Glomerular endothelial cell (primary cell): ENCODE data around the gene RIN3. TPM values are rescaled to one million over a fixed set of nuclear protein-coding genes. Genes with fewer than 3 reads are reported as not detected.

Experiments
- DNase-seq: peaks from one replicate; pipeline ENCODE4 v3.0.0-alpha.2; 2011; ENCODE audit warnings: low read depth, low spot score; ENCODE audit errors: extremely low read depth
- total RNA-seq: library from RNA; depleted of rRNA; stranded (reverse); fragments of >200 nt; gene quantifications from 2 replicates; pipeline ENCODE4 v1.2.3, GENCODE V29; 2015

RIN3 gene
- total RNA-seq, 1 donor from 2014 or later = 51.1 TPM

GRCh38 chr14:92573761-92574498 lies 60.3 kb downstream of the RIN3 start:
- DNase-seq = no peak

GRCh38 chr14:92575061-92575747 lies 61.6 kb downstream of the RIN3 start:
- no peak for DNase-seq

- no peak for DNase-seq
These were observed 62.2 kb downstream of the RIN3 start for GRCh38 chr14:92575748-92576303.

- DNase-seq = no peak
These were observed 63.8 kb downstream of the RIN3 start for GRCh38 chr14:92577321-92577742.

- DNase-seq = no peak
These were observed 64.9 kb downstream of the RIN3 start for GRCh38 chr14:92578511-92578910.

- no peak for DNase-seq
These were observed 65.8 kb downstream of the RIN3 start for GRCh38 chr14:92579244-92579936.

GRCh38 chr14:92581206-92581605 lies 67.6 kb downstream of the RIN3 start:
- DNase-seq = no peak

- DNase-seq = no peak
These were observed 68.5 kb downstream of the RIN3 start for GRCh38 chr14:92581966-92582566.

- no peak for DNase-seq
These were observed 69.3 kb downstream of the RIN3 start for GRCh38 chr14:92582706-92583452.

- no peak for DNase-seq
These were observed 70.6 kb downstream of the RIN3 start for GRCh38 chr14:92584220-92584619.

- DNase-seq = no peak
These were observed 71.2 kb downstream of the RIN3 start for GRCh38 chr14:92584816-92585215.

- no peak for DNase-seq
These were observed 72.7 kb downstream of the RIN3 start for GRCh38 chr14:92585981-92586937.

- DNase-seq = no peak
These were observed 73.5 kb downstream of the RIN3 start for GRCh38 chr14:92586963-92587699.

GRCh38 chr14:92587700-92588085 lies 74.1 kb downstream of the RIN3 start:
- no peak for DNase-seq

- DNase-seq = no peak
These were observed 75.8 kb downstream of the RIN3 start for GRCh38 chr14:92589213-92589852.

GRCh38 chr14:92590176-92590575 lies 76.6 kb downstream of the RIN3 start:
- DNase-seq = no peak

GRCh38 chr14:92590941-92591340 lies 77.4 kb downstream of the RIN3 start:
- DNase-seq = no peak

GRCh38 chr14:92591346-92591745 lies 77.8 kb downstream of the RIN3 start:
- DNase-seq = no peak
